Activated naive CD4-positive, alpha-beta T cell treated with anti-CD3 and anti-CD28 coated beads, Interleukin-2, amount 50 U/mL, for 72 hours (primary cell): ENCODE measurements around the gene IL2RA. TPM values are rescaled to one million over a fixed set of nuclear protein-coding genes. Genes with fewer than 3 reads are reported as not detected.
A peak's percentile ranks its signal among the peaks of the same experiment; 100 is the strongest.
"Not testable (repeated sequence)": the region's sequence is repeated elsewhere in the genome, so short reads cannot be mapped to it uniquely, and the experiment has no call there.

Source experiments
- ATAC-seq, 2 donors: fragments of 150-1000 bp; cut with Tn5 transposase; 2 replicates each; pipeline ENCODE4 v1.10.0; 2021; ENCODE audit warnings: mild to moderate bottlenecking in 2 of 2, moderate library complexity in 2 of 2
- DNase-seq, 2 donors: peaks; one replicate each; pipeline ENCODE4 v3.0.0; 2021 to 2022; ENCODE audit warnings: low spot score in 2 of 2
- H3K27ac Mint-ChIP-seq, 2 donors: one replicate each; pipeline ENCODE4 v1.8.0; 2022; ENCODE audit warnings: mild to moderate bottlenecking in 2 of 2, mixed read lengths in 2 of 2
- H3K36me3 Mint-ChIP-seq, 2 donors: one replicate each; pipeline ENCODE4 v1.8.0; 2022; ENCODE audit warnings: mixed read lengths in 2 of 2
- H3K9me3 Mint-ChIP-seq, 2 donors: one replicate each; pipeline ENCODE4 v1.8.0; 2022; ENCODE audit warnings: mixed read lengths in 2 of 2
- total RNA-seq, 2 donors: library from RNA; stranded (reverse); gene quantifications; one replicate each; pipeline ENCODE4 v1.2.3, GENCODE V29; 2022

IL2RA gene
- total RNA-seq, 2 donors from 2014 or later = 531 to 706 TPM

- DNase-seq (peak; percentile 77 to 91), ATAC-seq (peak; percentile 56 to 66)
- Mint-ChIP-seq H3K27ac (peak overlapping the region; percentile 98 to 99), H3K9me3 (no peaks in the 10 kb centered on the region), H3K36me3 (peaks cover 72 to 80% of the 10 kb centered on the region in 2 donors)
Measured at GRCh38 chr10:6052247-6053221, 9.6 kb downstream of the IL2RA start.

- peaks cover 62 to 79% of the 10 kb centered on the region in 2 donors for H3K36me3 Mint-ChIP-seq
- DNase-seq = peak; percentile 83 to 97
- ATAC-seq = peak; percentile 59 to 65
- no peaks in the 10 kb centered on the region for H3K9me3 Mint-ChIP-seq
- H3K27ac Mint-ChIP-seq = peak overlapping the region; percentile 98 to 99
Measured at GRCh38 chr10:6050801-6051445, 11.2 kb downstream of the IL2RA start.

- H3K36me3 Mint-ChIP-seq = peaks cover 60 to 82% of the 10 kb centered on the region in 2 donors
- no peak for DNase-seq
- no peaks in the 10 kb centered on the region for H3K9me3 Mint-ChIP-seq
- peak overlapping the region; percentile 98 to 99 for H3K27ac Mint-ChIP-seq
- ATAC-seq = no peak
Measured at GRCh38 chr10:6049031-6049400, 13.2 kb downstream of the IL2RA start.

GRCh38 chr10:6048281-6049030, 13.7 kb downstream of the IL2RA start:
- DNase-seq = peak; percentile 1 to 45
- peak overlapping the region; percentile 37 to 99 for H3K27ac Mint-ChIP-seq
- H3K36me3 Mint-ChIP-seq = peaks cover 57 to 82% of the 10 kb centered on the region in 2 donors
- H3K9me3 Mint-ChIP-seq = no peaks in the 10 kb centered on the region
- ATAC-seq = no peak

GRCh38 chr10:6047847-6048246, 14.3 kb downstream of the IL2RA start:
- Mint-ChIP-seq H3K9me3 (no peaks in the 10 kb centered on the region), H3K36me3 (peaks cover 57 to 88% of the 10 kb centered on the region in 2 donors), H3K27ac (peak overlapping the region in 1 of 2 donors; percentile 99)
- ATAC-seq = no peak
- DNase-seq = peak; percentile 2 to 44

- peak; percentile 4 to 55 for DNase-seq
- ATAC-seq = no peak
- H3K36me3 Mint-ChIP-seq = peaks cover 52 to 87% of the 10 kb centered on the region in 2 donors
- H3K27ac Mint-ChIP-seq = peak overlapping the region in 1 of 2 donors; percentile 93
- H3K9me3 Mint-ChIP-seq = no peaks in the 10 kb centered on the region
Measured at GRCh38 chr10:6046773-6047611, 15.2 kb downstream of the IL2RA start.

- Mint-ChIP-seq H3K36me3 (peaks cover 50 to 93% of the 10 kb centered on the region in 2 donors), H3K9me3 (no peaks in the 10 kb centered on the region)
- no peak for ATAC-seq
Measured at GRCh38 chr10:6045878-6046772, 16.0 kb downstream of the IL2RA start.

GRCh38 chr10:6045314-6045848, 16.8 kb downstream of the IL2RA start:
- Mint-ChIP-seq H3K9me3 (no peaks in the 10 kb centered on the region), H3K36me3 (peaks cover 46 to 94% of the 10 kb centered on the region in 2 donors), H3K27ac (peak overlapping the region; percentile 90 to 93)
- peak; percentile 45 to 62 for DNase-seq
- peak; percentile 21 to 26 for ATAC-seq

More at GRCh38 chr10:6045878-6046772, 16.0 kb downstream of the IL2RA start:
- peak; percentile 26 to 49 for DNase-seq
- H3K27ac Mint-ChIP-seq = peak overlapping the region; percentile 90 to 93

- H3K27ac Mint-ChIP-seq = peak overlapping the region; percentile 90 to 93
- peaks cover 42 to 94% of the 10 kb centered on the region in 2 donors for H3K36me3 Mint-ChIP-seq
- ATAC-seq (peak; percentile 69), DNase-seq (no peak)
- H3K9me3 Mint-ChIP-seq = no peaks in the 10 kb centered on the region
Measured at GRCh38 chr10:6044751-6045313, 17.3 kb downstream of the IL2RA start.

- ATAC-seq (no peak), DNase-seq (peak; percentile 1 to 52)
- peaks cover 42 to 94% of the 10 kb centered on the region in 2 donors for H3K36me3 Mint-ChIP-seq
- H3K27ac Mint-ChIP-seq = peak overlapping the region; percentile 90 to 93
- H3K9me3 Mint-ChIP-seq = no peaks in the 10 kb centered on the region
Measured at GRCh38 chr10:6044060-6044459, 18.1 kb downstream of the IL2RA start.

GRCh38 chr10:6043377-6043776, 18.8 kb downstream of the IL2RA start:
- DNase-seq, H3K9me3 Mint-ChIP-seq, ATAC-seq: not testable (repeated sequence)
- Mint-ChIP-seq H3K36me3 (peaks cover 41 to 94% of the 10 kb centered on the region in 2 donors), H3K27ac (peak overlapping the region in 1 of 2 donors; percentile 39)

GRCh38 chr10:6040205-6040604, 22.0 kb downstream of the IL2RA start:
- Mint-ChIP-seq H3K27ac (peak overlapping the region in 1 of 2 donors; percentile 90), H3K36me3 (peaks cover 59 to 96% of the 10 kb centered on the region in 2 donors), H3K9me3 (no peaks in the 10 kb centered on the region)
- no peak for ATAC-seq
- DNase-seq = no peak

GRCh38 chr10:6039711-6040110, 22.5 kb downstream of the IL2RA start:
- H3K27ac Mint-ChIP-seq = peak overlapping the region in 1 of 2 donors; percentile 81
- peaks cover 56 to 96% of the 10 kb centered on the region in 2 donors for H3K36me3 Mint-ChIP-seq
- ATAC-seq (no peak), DNase-seq (no peak)
- no peaks in the 10 kb centered on the region for H3K9me3 Mint-ChIP-seq

GRCh38 chr10:6038071-6038631, 24.0 kb downstream of the IL2RA start:
- H3K36me3 Mint-ChIP-seq = peaks cover 51 to 97% of the 10 kb centered on the region in 2 donors
- DNase-seq (no peak), ATAC-seq (peak; percentile 52 to 70)
- peak overlapping the region; percentile 52 to 69 for H3K27ac Mint-ChIP-seq
- H3K9me3 Mint-ChIP-seq = no peaks in the 10 kb centered on the region
